Mesendoderm (in vitro differentiated cells): ENCODE results near the gene SLC18B1.

Source experiments
- DNase-seq: peaks from one replicate; pipeline ENCODE4 v3.0.0; 2013
- H2AK5ac ChIP-seq: 2 replicates; pipeline ENCODE4 v1.6.1; 2013; ENCODE audit warnings: low read length, inconsistent platforms
- H2BK120ac ChIP-seq: 2 replicates; pipeline ENCODE4 v1.6.1; 2013; ENCODE audit warnings: low read depth, mild to moderate bottlenecking, low read length, moderate library complexity, mixed read lengths
- H2BK15ac ChIP-seq: replicated peaks from 2 replicates; pipeline ENCODE4 v1.6.1; 2013; ENCODE audit warnings: low read depth, mild to moderate bottlenecking, moderate library complexity
- H2BK5ac ChIP-seq: 2 replicates; pipeline ENCODE4 v1.6.1; 2013; ENCODE audit warnings: low read length, inconsistent platforms
- H3K18ac ChIP-seq: 2 replicates; pipeline ENCODE4 v1.6.1; 2013; ENCODE audit warnings: mild to moderate bottlenecking, low read length, mixed read lengths
- H3K23ac ChIP-seq: one replicate; pipeline ENCODE4 v1.6.1; 2013; ENCODE audit warnings: low read length
- H3K27ac ChIP-seq: 2 replicates; pipeline ENCODE4 v1.5.1; 2013; ENCODE audit warnings: low read depth, mild to moderate bottlenecking, inconsistent platforms, low read length, moderate library complexity
- H3K27me3 ChIP-seq: 2 replicates; pipeline ENCODE4 v1.6.1; 2013; ENCODE audit warnings: low read length, control low read depth, mild to moderate bottlenecking, inconsistent platforms; ENCODE audit not compliant: insufficient read depth, poor library complexity
- H3K36me3 ChIP-seq: 2 replicates; pipeline ENCODE4 v1.6.1; 2013; ENCODE audit warnings: low read length, inconsistent platforms; ENCODE audit not compliant: control insufficient read depth, insufficient read depth
- H3K4ac ChIP-seq: one replicate; pipeline ENCODE4 v1.6.1; 2013; ENCODE audit warnings: low read depth, mild to moderate bottlenecking, low read length, moderate library complexity
- H3K4me1 ChIP-seq: 2 replicates; pipeline ENCODE4 v1.6.1; 2013; ENCODE audit warnings: low read depth, low read length, inconsistent platforms; ENCODE audit not compliant: control insufficient read depth
- H3K4me2 ChIP-seq: 2 replicates; pipeline ENCODE4 v1.6.1; 2013; ENCODE audit warnings: low read length
- H3K4me3 ChIP-seq: 2 replicates; pipeline ENCODE4 v1.5.1; 2013; ENCODE audit warnings: mild to moderate bottlenecking, low read length
- H3K56ac ChIP-seq: one replicate; pipeline ENCODE4 v1.6.1; 2013; ENCODE audit warnings: low read length
- H3K79me1 ChIP-seq: 2 replicates; pipeline ENCODE4 v1.6.1; 2013; ENCODE audit warnings: low read length, inconsistent platforms
- H3K79me2 ChIP-seq: 2 replicates; pipeline ENCODE4 v1.6.1; 2013; ENCODE audit warnings: mild to moderate bottlenecking, low read length; ENCODE audit not compliant: control insufficient read depth, insufficient read depth
- H3K9ac ChIP-seq: 2 replicates; pipeline ENCODE4 v1.6.1; 2013; ENCODE audit warnings: low read length, inconsistent platforms
- H4K5ac ChIP-seq: one replicate; pipeline ENCODE4 v1.6.1; 2013; ENCODE audit warnings: low read length
- H4K8ac ChIP-seq: one replicate; pipeline ENCODE4 v1.6.1; 2013; ENCODE audit warnings: low read depth, mild to moderate bottlenecking, control low read depth, low read length, moderate library complexity
- WGBS: extraction: QIAGEN DNeasy Blood & Tissue Kit; methylation state at CpG from one replicate; pipeline ENCODE4 v1.1.7; 2013; ENCODE audit warnings: low lambda C conversion rate, missing lambda C conversion rate; ENCODE audit not compliant: insufficient coverage; ENCODE audit errors: extremely low coverage; 5-methylcytosine and 5-hydroxymethylcytosine counted together

Gene SLC18B1

GRCh38 chr6:132752255-132752654, 46.2 kb downstream of the SLC18B1 start:
- DNase-seq, result no peak
- H3K36me3 ChIP-seq, result no peaks in the 10 kb centered on the region
- H3K18ac ChIP-seq, result no peak overlapping the region
- H3K27ac ChIP-seq, result no peak overlapping the region
- no peak overlapping the region for H3K9ac ChIP-seq
- H2AK5ac ChIP-seq, result no peak overlapping the region
- no peaks in the 10 kb centered on the region for H3K79me2 ChIP-seq
- no peak overlapping the region for H2BK120ac ChIP-seq
- no peak overlapping the region for H3K4me3 ChIP-seq
- H2BK5ac ChIP-seq, result no peak overlapping the region
- H4K5ac ChIP-seq, result no peak overlapping the region
- H3K79me1 ChIP-seq, result no peaks in the 10 kb centered on the region
- H3K23ac ChIP-seq, result no peak overlapping the region
- no peak overlapping the region for H3K4me2 ChIP-seq
- WGBS, result no CpG with 5 or more reads among the region's 1 CpG
- H3K4me1 ChIP-seq, result no peaks in the 10 kb centered on the region
- H3K56ac ChIP-seq, result no peak overlapping the region
- H3K27me3 ChIP-seq, result no peaks in the 10 kb centered on the region
- H3K4ac ChIP-seq, result no peak overlapping the region
- no peak overlapping the region for H2BK15ac ChIP-seq
- no peak overlapping the region for H4K8ac ChIP-seq

GRCh38 chr6:132751828-132752227, 46.6 kb downstream of the SLC18B1 start:
- no peaks in the 10 kb centered on the region for H3K4me1 ChIP-seq
- no peak overlapping the region for H3K18ac ChIP-seq
- WGBS, result no CpG with 5 or more reads among the region's 1 CpG
- no peak overlapping the region for H3K56ac ChIP-seq
- DNase-seq, result no peak
- H2BK5ac ChIP-seq, result no peak overlapping the region
- H3K27me3 ChIP-seq, result no peaks in the 10 kb centered on the region
- H3K27ac ChIP-seq, result no peak overlapping the region
- H4K5ac ChIP-seq, result no peak overlapping the region
- H3K36me3 ChIP-seq, result no peaks in the 10 kb centered on the region
- no peak overlapping the region for H3K9ac ChIP-seq
- H2BK120ac ChIP-seq, result no peak overlapping the region
- no peak overlapping the region for H3K4me3 ChIP-seq
- H3K79me2 ChIP-seq, result no peaks in the 10 kb centered on the region
- no peak overlapping the region for H4K8ac ChIP-seq
- no peak overlapping the region for H3K4ac ChIP-seq
- no peak overlapping the region for H2BK15ac ChIP-seq
- H2AK5ac ChIP-seq, result no peak overlapping the region
- no peak overlapping the region for H3K4me2 ChIP-seq
- H3K23ac ChIP-seq, result no peak overlapping the region
- H3K79me1 ChIP-seq, result no peaks in the 10 kb centered on the region

- Histone ChIP-seq H3K4me1 (no peaks in the 10 kb centered on the region), H3K56ac (no peak overlapping the region), H2BK5ac (no peak overlapping the region), H2BK120ac (no peak overlapping the region), H3K27me3 (no peaks in the 10 kb centered on the region), H3K4me2 (no peak overlapping the region), H3K4me3 (no peak overlapping the region), H3K4ac (no peak overlapping the region), H2BK15ac (no peak overlapping the region), H3K79me2 (no peaks in the 10 kb centered on the region), H3K79me1 (no peaks in the 10 kb centered on the region), H2AK5ac (no peak overlapping the region), H3K9ac (no peak overlapping the region), H3K27ac (no peak overlapping the region), H3K18ac (no peak overlapping the region), H3K36me3 (no peaks in the 10 kb centered on the region), H4K5ac (no peak overlapping the region), H3K23ac (no peak overlapping the region), H4K8ac (no peak overlapping the region)
- DNase-seq, result no peak
- WGBS, result no CpG with 5 or more reads among the region's 4 CpGs
These were observed 47.1 kb downstream of the SLC18B1 start for GRCh38 chr6:132751306-132751705.

- no peak overlapping the region for H3K23ac ChIP-seq
- no CpG with 5 or more reads among the region's 8 CpGs for WGBS
These were observed 47.8 kb downstream of the SLC18B1 start for GRCh38 chr6:132750455-132751248.

GRCh38 chr6:132749111-132749510, 49.3 kb downstream of the SLC18B1 start:
- Histone ChIP-seq H3K27me3 (no peaks in the 10 kb centered on the region), H3K4me2 (no peak overlapping the region), H3K4me1 (no peaks in the 10 kb centered on the region), H2BK120ac (no peak overlapping the region), H3K9ac (no peak overlapping the region), H3K18ac (no peak overlapping the region), H4K5ac (no peak overlapping the region), H3K56ac (no peak overlapping the region), H2BK5ac (no peak overlapping the region), H3K79me1 (no peaks in the 10 kb centered on the region), H3K27ac (no peak overlapping the region), H3K36me3 (no peaks in the 10 kb centered on the region), H3K4ac (no peak overlapping the region), H3K23ac (no peak overlapping the region), H3K79me2 (no peaks in the 10 kb centered on the region), H4K8ac (no peak overlapping the region), H3K4me3 (no peak overlapping the region), H2AK5ac (no peak overlapping the region), H2BK15ac (no peak overlapping the region)
- peak; percentile 23 for DNase-seq
- no CpG with 5 or more reads among the region's 4 CpGs for WGBS

More at GRCh38 chr6:132750455-132751248, 47.8 kb downstream of the SLC18B1 start:
- no peaks in the 10 kb centered on the region for H3K27me3 ChIP-seq
- H3K56ac ChIP-seq, result no peak overlapping the region
- no peaks in the 10 kb centered on the region for H3K36me3 ChIP-seq
- H3K4me2 ChIP-seq, result no peak overlapping the region
- H2AK5ac ChIP-seq, result no peak overlapping the region
- no peak overlapping the region for H3K4ac ChIP-seq
- H2BK5ac ChIP-seq, result no peak overlapping the region
- H4K8ac ChIP-seq, result no peak overlapping the region
- no peak overlapping the region for H3K4me3 ChIP-seq
- H3K79me2 ChIP-seq, result no peaks in the 10 kb centered on the region
- no peaks in the 10 kb centered on the region for H3K79me1 ChIP-seq
- no peak overlapping the region for H2BK120ac ChIP-seq
- DNase-seq, result no peak
- no peak overlapping the region for H3K18ac ChIP-seq
- no peak overlapping the region for H3K9ac ChIP-seq
- no peaks in the 10 kb centered on the region for H3K4me1 ChIP-seq
- no peak overlapping the region for H2BK15ac ChIP-seq
- H4K5ac ChIP-seq, result no peak overlapping the region
- no peak overlapping the region for H3K27ac ChIP-seq

- no peak for DNase-seq
- Histone ChIP-seq H3K79me2 (no peaks in the 10 kb centered on the region), H2AK5ac (no peak overlapping the region), H2BK120ac (no peak overlapping the region), H3K9ac (no peak overlapping the region), H3K4me3 (no peak overlapping the region), H3K36me3 (no peaks in the 10 kb centered on the region), H3K56ac (no peak overlapping the region), H2BK15ac (no peak overlapping the region), H3K79me1 (no peaks in the 10 kb centered on the region), H4K8ac (no peak overlapping the region), H3K4me2 (no peak overlapping the region), H3K4me1 (no peaks in the 10 kb centered on the region), H3K27me3 (no peaks in the 10 kb centered on the region), H2BK5ac (no peak overlapping the region), H4K5ac (no peak overlapping the region), H3K23ac (no peak overlapping the region), H3K4ac (no peak overlapping the region), H3K27ac (no peak overlapping the region), H3K18ac (no peak overlapping the region)
- WGBS, result no CpG with 5 or more reads among the region's 1 CpG
These were observed 50.0 kb downstream of the SLC18B1 start for GRCh38 chr6:132748446-132748845.
